K562 (cell line): ENCODE data around the gene BANF2. TPM values are rescaled to one million over a fixed set of nuclear protein-coding genes. Genes with fewer than 3 reads are reported as not detected.

Experiments used
- CHD4 ChIP-seq: fragments of 200-600 bp; sonication (generic); IDR thresholded peaks from 3 replicates; pipeline ENCODE4 v1.6.1; 2012; ENCODE audit warnings: low read depth, mild to moderate bottlenecking, mixed read lengths, low read length, inconsistent platforms; ENCODE audit not compliant: insufficient read depth, insufficient replicate concordance, poor library complexity, severe bottlenecking
- CTBP1 ChIP-seq: fragments of 450-650 bp; IDR thresholded peaks from 2 replicates; pipeline ENCODE4 v1.6.1; 2016; ENCODE audit warnings: borderline replicate concordance
- DDX20 ChIP-seq: fragments of 450-650 bp; IDR thresholded peaks from 2 replicates; pipeline ENCODE4 v1.6.1; 2016; ENCODE audit warnings: missing genetic modification characterization, low read depth, mild to moderate bottlenecking, missing compliant biosample characterization, moderate library complexity
- ESRRA ChIP-seq: fragments of 450-650 bp; IDR thresholded peaks from 2 replicates; pipeline ENCODE4 v1.6.1; 2014; ENCODE audit warnings: low read depth, mild to moderate bottlenecking, moderate library complexity, borderline replicate concordance
- ILK ChIP-seq: fragments of 450-650 bp; IDR thresholded peaks from 2 replicates; pipeline ENCODE4 v1.6.1; 2016; ENCODE audit warnings: missing genetic modification characterization, low read depth, mild to moderate bottlenecking, missing compliant biosample characterization, moderate library complexity, borderline replicate concordance
- NONO ChIP-seq, 2 experiments: fragments of 200-400 bp in 1 of 2; fragments of 450-650 bp in 1 of 2; formaldehyde crosslinking in 1 of 2; IDR thresholded peaks; 2 replicates each; pipeline ENCODE4 v1.6.1; 2017; ENCODE audit warnings: low read depth in 2 of 2, mild to moderate bottlenecking in 2 of 2, moderate library complexity in 2 of 2, low read length in 1 of 2
- PHF8 ChIP-seq: fragments of 200-600 bp; sonication (generic); IDR thresholded peaks from 2 replicates; pipeline ENCODE4 v1.6.1; 2012; ENCODE audit warnings: mixed run types, mild to moderate bottlenecking, inconsistent platforms, low read length, moderate library complexity, borderline replicate concordance
- POLR3A ChIP-seq: IDR thresholded peaks from 2 replicates; pipeline ENCODE4 v1.6.1; 2011; ENCODE audit warnings: borderline replicate concordance, mild to moderate bottlenecking, moderate library complexity; ENCODE audit not compliant: insufficient read length, insufficient read depth; ENCODE audit errors: extremely low read depth
- PTRF ChIP-seq: fragments of 450-650 bp; IDR thresholded peaks from 2 replicates; pipeline ENCODE4 v1.6.1; 2016; ENCODE audit warnings: mild to moderate bottlenecking, missing genetic modification characterization, missing compliant biosample characterization
- REST ChIP-seq, 2 experiments: fragments of 450-650 bp; formaldehyde crosslinking in 1 of 2; IDR thresholded peaks; 2 replicates each; pipeline versions ENCODE4 v1.4.0 to v1.6.1; 2014 to 2020; ENCODE audit warnings: mild to moderate bottlenecking in 2 of 2, borderline replicate concordance in 1 of 2, low read depth in 1 of 2
- SMARCA4 ChIP-seq: fragments of 450-650 bp; IDR thresholded peaks from 2 replicates; pipeline ENCODE4 v1.6.1; 2016
- SRSF9 ChIP-seq: fragments of 200-400 bp; formaldehyde crosslinking; IDR thresholded peaks from 2 replicates; pipeline ENCODE4 v1.6.1; 2017; ENCODE audit warnings: low read depth, low read length, borderline replicate concordance
- TCF7 ChIP-seq: sonication (generic); IDR thresholded peaks from 2 replicates; pipeline ENCODE4 v1.6.1; 2016; ENCODE audit warnings: antibody characterized with exemption, borderline replicate concordance
- ZNF277 ChIP-seq: fragments of 250-450 bp; sonication (Bioruptor Pico); IDR thresholded peaks from 2 replicates; pipeline ENCODE4 v1.8.0; 2022; ENCODE audit warnings: inconsistent platforms, mild to moderate bottlenecking, moderate library complexity, borderline replicate concordance
- ZNF3 ChIP-seq: fragments of 250-450 bp; sonication (Bioruptor Pico); IDR thresholded peaks from 2 replicates; pipeline ENCODE4 v1.5.0; 2021; ENCODE audit warnings: mild to moderate bottlenecking, moderate library complexity
- ZNF639 ChIP-seq, 2 experiments: fragments of 200-800 bp in 1 of 2; sonication (Bioruptor generic) in 1 of 2; sonication (generic) in 1 of 2; formaldehyde crosslinking in 1 of 2; IDR thresholded peaks in 1 of 2; conservative IDR thresholded peaks in 1 of 2; 2 replicates each; pipeline versions ENCODE4 v1.5.0 to v1.6.1; 2016 to 2020; ENCODE audit warnings: missing compliant biosample characterization in 1 of 2, missing genetic modification characterization in 1 of 2, missing genetic modification reagents in 1 of 2
- polyA plus RNA-seq, 8 experiments: library from polyadenylated mRNA; depleted of rRNA in 4 of 8; stranded (reverse) in 5 of 8; unstranded in 3 of 8; fragments of >200 nt; fragmentation: Nextera tagmentation in 2 of 8; fragmentation: Illumina TruSeq in 1 of 8; extraction: Ambion mirVana in 2 of 8; extraction: Trizol in 1 of 8; gene quantifications; 2 replicates each; pipeline versions ENCODE4 v1.2.1 to v1.2.3, GENCODE V29; 2011 to 2014; ENCODE audit warnings: inconsistent platforms in 1 of 8, missing spikeins in 1 of 8
- total RNA-seq, 7 experiments: library from RNA; depleted of rRNA in 6 of 7; stranded (reverse); fragments of >200 nt in 6 of 7; fragmentation: Illumina TruSeq in 2 of 7; extraction: Trizol in 2 of 7; gene quantifications; 2 replicates each; pipeline versions ENCODE4 v1.2.1 to v1.2.3, GENCODE V29; 2011 to 2021; ENCODE audit warnings: low replicate concordance in 1 of 7

Gene BANF2
- total and polyA plus RNA-seq, 9 of the 15 experiments (the other 6 are each of a cell fraction or from before 2014, with no cell fraction given), result not detected

GRCh38 chr20:17678295-17678694 is 21.5 kb upstream of the BANF2 start (continued):
- TF ChIP-seq REST (IDR thresholded peaks at IDR 0.05; ENCODE audit: borderline replicate concordance), result peak; percentile 13; the same call in 1 of the 2 replicates
- no peak for TF ChIP-seq REST (CRISPR knock-in tag; IDR thresholded peaks at IDR 0.05; ENCODE audit: low read depth)
- no peak for TF ChIP-seq PHF8
- 0 out of 4 replicates have a peak, but pooled peaks of 1 of the 2 experiments have one; percentile 25 for TF ChIP-seq ZNF639 (CRISPR knock-in tag; conservative IDR thresholded peaks at IDR 0.05 in 1 of 2, IDR thresholded peaks at IDR 0.05 in 1 of 2)
- no peak for TF ChIP-seq NONO (IDR thresholded peaks at IDR 0.05; ENCODE audit: low read depth in 2 of 2, low read length in 1 of 2)
- peak; percentile 40; the same call in 1 of the 2 replicates for TF ChIP-seq CTBP1
- TF ChIP-seq SRSF9, result no peak
- no peak for TF ChIP-seq PTRF (tag)
- no peak for TF ChIP-seq POLR3A
- no peak for TF ChIP-seq ZNF3 (CRISPR knock-in tag)
- no peak for TF ChIP-seq TCF7
- TF ChIP-seq DDX20 (tag), result no peak
- no peak for TF ChIP-seq ILK (tag)
- TF ChIP-seq ZNF277 (CRISPR knock-in tag), result no peak
- TF ChIP-seq CHD4, result no peak
- no peak for TF ChIP-seq ESRRA
- peak; percentile 40; the same call in 1 of the 2 replicates for TF ChIP-seq SMARCA4
